ENCODE results near the gene NRXN3.

Gene NRXN3

DNA sequence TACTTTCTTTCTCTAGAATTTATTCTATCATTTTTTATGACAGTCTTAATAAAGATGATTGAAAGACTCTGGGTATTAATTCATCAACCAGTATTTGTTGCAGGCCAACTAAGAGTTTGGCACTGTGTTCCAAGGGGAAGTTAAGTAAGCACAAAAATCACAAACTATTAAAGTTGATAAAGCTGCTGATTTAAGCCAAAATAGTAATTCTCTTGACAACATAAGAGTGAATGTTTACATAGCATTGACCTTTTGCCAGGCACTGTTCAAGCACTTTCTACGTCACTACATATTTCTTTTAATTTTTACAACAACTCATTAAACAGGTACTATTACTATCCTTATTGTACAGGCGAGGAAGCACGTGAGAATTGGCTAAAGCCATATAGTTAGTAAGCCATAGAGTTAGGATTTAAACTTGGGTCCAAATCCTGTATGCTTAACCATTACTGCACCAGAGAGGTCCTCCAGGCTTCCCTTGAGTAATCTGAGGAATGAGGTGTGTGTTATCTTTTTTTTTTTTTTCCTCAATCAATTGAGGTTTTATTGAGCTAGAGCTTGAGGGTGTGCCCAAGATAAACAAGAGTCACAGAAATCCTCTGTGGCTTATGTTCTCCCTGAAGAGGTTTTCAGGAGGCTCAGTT is 1031.5 kb downstream of the NRXN3 start:
- DNase-seq (ENCODE audit: low read depth in 2 of 2): no peak

DNA sequence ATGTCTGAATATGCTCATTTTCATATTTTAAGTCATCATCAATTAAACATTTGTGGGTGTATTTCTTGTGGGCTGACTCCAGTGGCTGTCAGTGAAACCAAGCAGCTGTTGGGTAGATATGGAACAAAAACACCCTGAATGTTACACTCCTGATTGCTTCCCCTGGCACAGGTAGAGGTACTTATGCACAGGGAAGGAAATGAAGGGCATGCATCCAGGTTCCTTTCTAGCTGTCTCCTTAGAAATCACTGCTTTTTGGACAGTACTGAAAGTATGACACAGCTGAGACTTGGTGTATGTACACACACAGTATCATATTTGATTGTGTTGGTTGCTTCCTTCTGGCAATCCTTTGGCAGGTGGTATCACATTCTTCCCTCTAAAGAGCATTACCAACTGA is 1034.4 kb downstream of the NRXN3 start:
- DNase-seq (ENCODE audit: low read depth in 2 of 2): no peak

GRCh38 chr14:79209418-79209817 is 1039.2 kb downstream of the NRXN3 start:
- no peak for DNase-seq (ENCODE audit: low read depth in 2 of 2)

- no peak for DNase-seq (ENCODE audit: low read depth in 2 of 2)
These were observed 1055.6 kb downstream of the NRXN3 start for GRCh38 chr14:79225815-79226214.

DNA sequence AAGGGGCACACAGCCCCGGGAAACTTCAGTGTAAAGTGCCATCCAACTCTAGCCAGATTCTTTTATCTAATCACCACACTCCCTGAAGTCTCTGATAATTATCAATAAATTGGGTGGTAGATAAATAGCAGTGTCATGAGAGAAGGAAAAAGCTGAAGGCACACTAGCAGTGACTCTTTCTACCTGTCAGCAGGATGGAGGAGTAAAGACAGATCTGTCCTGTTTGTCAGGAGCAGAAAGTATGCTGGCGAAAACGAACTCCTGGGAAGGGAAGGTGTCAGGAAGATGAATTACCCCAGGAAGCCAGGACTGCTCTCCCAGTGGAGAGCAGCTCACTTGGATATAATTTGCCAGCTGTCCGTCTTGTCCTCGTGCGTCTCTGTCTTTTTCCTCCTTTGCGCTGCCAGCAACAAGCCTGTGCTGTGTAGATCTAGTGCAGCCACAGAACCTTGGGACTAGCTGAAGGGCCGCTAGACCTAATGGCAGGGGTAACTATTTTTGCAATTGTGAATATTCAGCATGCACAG is 1059.3 kb downstream of the NRXN3 start:
- DNase-seq (ENCODE audit: low read depth in 2 of 2): no peak

DNA sequence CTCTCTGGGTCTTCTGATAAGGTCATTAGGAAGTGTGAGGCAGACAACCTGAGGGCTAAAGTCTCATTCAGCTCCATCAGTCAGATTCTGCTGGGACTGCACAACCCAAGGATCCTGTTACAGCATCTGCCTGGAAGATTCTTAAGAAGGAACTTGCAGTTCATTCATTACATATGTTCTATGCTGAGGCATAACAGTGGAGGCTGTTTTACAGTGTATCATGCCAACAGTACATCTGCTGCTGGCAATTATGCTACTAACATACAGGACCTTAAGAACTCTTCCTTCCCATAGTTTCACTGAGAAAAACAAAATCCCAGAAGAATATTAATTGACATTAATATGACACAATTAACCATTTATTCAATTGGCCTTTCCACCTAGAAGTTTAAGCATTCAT is 1072.5 kb downstream of the NRXN3 start:
- no peak for DNase-seq (ENCODE audit: low read depth in 2 of 2)

- no peak for DNase-seq (ENCODE audit: low read depth in 2 of 2)
These were observed 1076.0 kb downstream of the NRXN3 start for GRCh38 chr14:79246173-79246572.

GRCh38 chr14:79248126-79248525 is 1078.0 kb downstream of the NRXN3 start:
- DNase-seq (ENCODE audit: low read depth in 2 of 2): no peak

DNA sequence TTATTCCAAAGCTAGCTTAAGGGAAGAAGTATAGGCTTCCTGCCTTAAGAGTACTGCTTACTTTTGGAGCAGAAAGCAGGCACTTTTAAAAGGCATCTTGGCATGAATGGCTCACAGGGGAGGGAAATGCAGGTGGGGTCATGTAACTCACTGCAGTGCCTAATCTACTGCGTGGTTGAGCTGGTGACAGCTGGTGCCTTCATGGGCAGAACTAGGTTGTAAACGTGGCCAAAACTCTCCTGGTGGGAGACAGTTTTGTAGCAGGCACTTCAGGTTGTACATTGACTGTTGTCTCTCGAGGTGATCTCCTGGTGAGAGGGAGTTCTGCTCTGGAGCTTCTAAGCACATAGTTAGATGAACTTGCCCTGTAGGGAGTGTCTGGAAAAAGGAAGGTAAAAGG is 1078.6 kb downstream of the NRXN3 start:
- DNase-seq (ENCODE audit: low read depth in 2 of 2): no peak

- no peak for DNase-seq (ENCODE audit: low read depth in 2 of 2)
These were observed 1081.1 kb downstream of the NRXN3 start for GRCh38 chr14:79251278-79251677.

DNA sequence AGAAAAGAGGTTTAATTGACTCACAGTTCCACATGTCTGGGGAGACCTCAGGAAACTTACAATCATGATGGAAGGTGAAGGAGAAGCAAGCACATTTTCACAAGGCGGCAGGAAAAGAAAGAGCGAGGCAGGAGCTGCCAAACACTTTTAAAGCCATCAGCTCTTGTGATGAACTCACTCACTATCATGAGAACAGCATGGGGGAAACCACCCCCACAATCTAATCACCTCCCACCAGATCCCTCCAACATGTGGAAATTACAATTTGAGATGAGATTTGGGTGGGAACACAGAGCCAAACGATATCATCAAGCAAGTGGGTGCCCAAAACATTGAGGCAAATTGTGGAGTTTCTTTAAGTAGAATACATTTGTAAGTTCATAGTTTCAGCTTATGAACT is 1083.4 kb downstream of the NRXN3 start:
- DNase-seq (ENCODE audit: low read depth in 2 of 2): no peak

DNA sequence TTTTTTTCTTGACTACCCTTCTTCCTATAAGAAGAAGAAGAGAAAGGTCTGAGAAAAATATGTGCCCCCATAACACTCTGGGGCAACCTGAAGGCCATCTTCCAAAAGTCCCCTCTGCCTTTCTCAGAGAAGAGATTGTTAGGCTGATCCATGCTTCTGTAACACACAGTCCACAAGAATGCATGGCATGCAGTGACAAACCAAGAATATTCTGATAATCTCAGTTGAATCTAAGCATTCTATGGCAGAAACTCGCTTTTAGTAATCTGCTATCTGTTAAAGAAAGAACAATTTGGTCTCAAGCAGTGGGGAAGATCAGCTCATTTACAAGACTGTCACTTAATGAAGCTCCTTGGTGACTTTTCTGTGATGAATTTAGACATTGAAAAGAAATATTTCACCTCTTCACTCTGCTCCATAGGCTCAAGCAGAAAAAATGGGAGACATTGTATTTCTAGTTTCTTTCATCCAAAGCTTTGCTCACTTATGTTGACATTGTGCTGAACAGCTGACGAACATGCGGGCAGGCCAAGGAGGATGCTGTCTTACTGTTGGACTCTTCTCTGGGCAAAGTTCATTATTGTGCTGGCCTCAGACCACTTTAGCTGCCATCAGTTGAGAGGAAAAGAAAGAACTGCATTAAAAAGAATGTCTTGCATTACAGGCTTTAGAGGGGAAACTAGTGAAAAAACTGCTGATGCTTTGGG is 1084.0 kb downstream of the NRXN3 start:
- no peak for DNase-seq (ENCODE audit: low read depth in 2 of 2)

DNA sequence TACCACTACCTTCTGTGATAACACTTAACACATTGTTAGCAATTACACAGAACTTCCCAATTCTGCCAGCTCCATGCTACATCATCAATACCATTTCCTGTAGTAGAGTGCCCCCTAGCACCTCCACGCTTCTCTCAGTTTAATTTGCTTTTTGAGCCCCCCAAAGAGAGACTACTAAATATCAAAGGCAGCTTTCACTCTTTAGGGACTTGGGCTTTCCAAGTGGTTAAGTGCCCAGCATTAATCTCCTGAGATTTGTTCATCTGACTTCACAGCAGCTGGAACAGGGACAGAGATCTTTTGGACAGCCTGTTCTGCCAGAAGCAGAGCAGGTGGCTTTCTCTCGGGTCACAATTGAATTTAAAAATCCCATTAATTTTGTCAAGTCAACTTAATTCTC is 1086.2 kb downstream of the NRXN3 start:
- DNase-seq (ENCODE audit: low read depth in 2 of 2): no peak

- DNase-seq (ENCODE audit: low read depth in 2 of 2): no peak
These were observed 1090.2 kb downstream of the NRXN3 start for GRCh38 chr14:79260406-79260805.

DNA sequence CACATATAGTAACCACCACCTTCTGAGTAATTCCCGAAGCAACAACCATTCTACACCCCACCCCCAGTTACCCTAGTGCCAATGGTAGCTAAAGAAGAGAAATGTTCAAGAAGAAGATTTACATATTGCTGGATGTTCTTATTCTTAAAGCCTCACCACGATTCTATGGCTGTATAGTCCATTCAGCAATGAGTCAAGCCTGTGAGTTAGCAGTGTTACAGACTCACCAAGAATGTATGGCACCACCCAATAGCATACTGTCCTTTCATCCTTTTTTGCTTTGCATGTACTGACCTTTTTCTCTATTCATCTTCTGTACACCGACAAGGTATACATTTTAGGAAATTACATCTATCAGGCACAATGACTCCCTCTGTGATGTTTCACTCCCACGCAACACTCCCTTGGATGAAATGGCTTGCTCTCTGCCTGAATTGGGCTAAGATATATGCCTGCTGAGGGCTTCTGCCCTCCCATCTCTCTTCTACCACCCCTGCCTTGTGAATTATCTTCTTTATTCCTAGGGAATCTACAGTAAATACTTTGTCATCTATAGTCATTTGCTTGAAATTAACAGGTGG is 1095.3 kb downstream of the NRXN3 start:
- DNase-seq (ENCODE audit: low read depth in 2 of 2): no peak

GRCh38 chr14:79270361-79270760 is 1100.2 kb downstream of the NRXN3 start:
- no peak for DNase-seq (ENCODE audit: low read depth in 2 of 2)

- DNase-seq (ENCODE audit: low read depth in 2 of 2): no peak
These were observed 1100.9 kb downstream of the NRXN3 start for GRCh38 chr14:79271122-79271521.

DNA sequence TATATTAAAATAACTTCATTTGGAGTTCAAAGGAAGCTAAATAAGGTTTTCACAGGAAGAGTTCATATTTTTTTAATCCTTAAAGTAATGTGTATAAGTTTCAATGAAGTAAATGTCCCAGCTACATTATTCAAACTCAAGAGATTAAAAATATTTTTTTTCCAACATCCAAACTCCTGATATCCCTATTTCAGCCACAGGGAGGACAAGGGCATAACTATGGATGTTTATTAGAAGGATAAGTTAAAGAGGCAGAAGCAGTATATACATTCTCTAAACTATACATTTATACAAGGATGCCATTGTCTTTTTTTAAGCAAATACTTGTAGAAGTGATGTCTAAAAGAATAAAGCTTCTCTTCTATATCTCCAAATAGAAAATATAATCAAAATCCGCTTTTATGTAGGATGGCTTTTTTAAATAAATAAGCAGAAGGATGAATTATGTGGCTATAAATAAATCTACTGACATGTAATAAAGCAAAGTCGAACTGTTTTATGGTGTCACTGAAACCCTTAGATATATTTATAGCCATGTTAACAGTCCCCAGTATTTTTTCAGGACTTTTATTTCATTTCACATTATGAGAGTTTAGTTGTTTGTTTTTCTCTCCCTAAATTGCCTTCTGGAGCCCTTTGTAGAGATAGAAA is 1104.6 kb downstream of the NRXN3 start:
- no peak for DNase-seq (ENCODE audit: low read depth in 2 of 2)

- no peak for DNase-seq (ENCODE audit: low read depth in 2 of 2)
These were observed 1105.1 kb downstream of the NRXN3 start for GRCh38 chr14:79275292-79275655.

DNA sequence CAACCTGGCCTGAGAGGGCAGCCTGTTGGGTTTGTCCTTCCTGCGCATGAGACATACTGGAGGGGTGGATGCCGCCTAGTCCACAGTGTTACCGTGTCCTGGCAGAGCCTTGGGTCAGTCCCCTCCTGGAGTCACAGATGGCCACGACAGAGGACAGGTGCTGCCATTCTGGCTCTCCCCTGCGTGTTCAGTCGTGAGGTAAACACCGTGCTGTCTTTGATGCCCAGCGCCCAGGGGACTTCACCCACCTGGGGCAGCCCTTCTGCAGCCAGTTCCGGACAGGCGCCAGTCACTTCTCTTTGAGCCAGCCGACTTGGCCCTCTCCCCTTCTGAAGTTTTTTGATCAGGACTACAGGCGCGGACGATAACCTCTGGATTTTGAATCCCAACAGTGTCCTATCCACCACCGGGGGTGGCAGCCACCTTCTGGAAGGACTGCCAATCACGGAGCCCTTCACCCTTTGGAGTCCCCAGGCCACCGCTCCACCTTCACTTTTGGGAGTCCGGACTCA is 1108.2 kb downstream of the NRXN3 start:
- DNase-seq (ENCODE audit: low read depth in 2 of 2): no peak

GRCh38 chr14:79278798-79279644 is 1108.8 kb downstream of the NRXN3 start:
- DNase-seq (ENCODE audit: low read depth in 2 of 2): no peak
